ENCODE data around the gene PTCD2. TPM values are rescaled to one million over a fixed set of nuclear protein-coding genes. Genes with fewer than 3 reads are reported as not detected.

The PTCD2 gene
- total RNA-seq, 4 donors from 2014 or later = 6.7 to 13.2 (median 9.5) TPM

DNA sequence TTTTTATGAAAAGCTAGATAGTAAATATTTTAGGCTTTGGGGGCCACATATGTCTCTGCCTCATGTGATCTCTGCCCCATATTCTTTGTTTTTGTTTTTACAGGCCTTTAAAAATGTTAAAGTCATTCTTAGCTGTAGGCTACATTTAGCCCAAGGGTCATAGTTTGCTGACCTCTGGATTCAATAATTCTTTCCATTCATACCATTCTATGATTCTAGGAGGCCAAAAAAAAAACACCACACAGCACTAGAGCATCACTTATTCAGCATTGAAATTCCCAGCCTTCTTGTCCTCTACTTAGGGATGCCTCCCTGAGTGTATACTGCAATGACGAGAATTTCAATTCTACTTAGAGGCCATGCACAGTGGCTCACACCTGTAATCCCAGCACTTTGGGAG lies 17.0 kb downstream of the PTCD2 start:
- DNase-seq (no peak), ATAC-seq (no peak)
- Histone ChIP-seq H3K36me3 (peaks cover 0 to 4% of the 10 kb centered on the region in 2 donors), H3K27me3 (no peaks in the 10 kb centered on the region), H3K27ac (no peak overlapping the region), H3K9me3 (no peaks in the 10 kb centered on the region), H3K4me3 (no peak overlapping the region), H3K4me1 (peaks cover 0 to 7% of the 10 kb centered on the region in 2 donors)
- intact Hi-C loops (cut with DNase I; ENCODE audit: low total_unique reads) = no loop called here
- in situ Hi-C loops (cut with MboI; ENCODE audit: low sequenced_read_pairs in 4 of 4) = no loop called here
- TF ChIP-seq, protein P1, sequence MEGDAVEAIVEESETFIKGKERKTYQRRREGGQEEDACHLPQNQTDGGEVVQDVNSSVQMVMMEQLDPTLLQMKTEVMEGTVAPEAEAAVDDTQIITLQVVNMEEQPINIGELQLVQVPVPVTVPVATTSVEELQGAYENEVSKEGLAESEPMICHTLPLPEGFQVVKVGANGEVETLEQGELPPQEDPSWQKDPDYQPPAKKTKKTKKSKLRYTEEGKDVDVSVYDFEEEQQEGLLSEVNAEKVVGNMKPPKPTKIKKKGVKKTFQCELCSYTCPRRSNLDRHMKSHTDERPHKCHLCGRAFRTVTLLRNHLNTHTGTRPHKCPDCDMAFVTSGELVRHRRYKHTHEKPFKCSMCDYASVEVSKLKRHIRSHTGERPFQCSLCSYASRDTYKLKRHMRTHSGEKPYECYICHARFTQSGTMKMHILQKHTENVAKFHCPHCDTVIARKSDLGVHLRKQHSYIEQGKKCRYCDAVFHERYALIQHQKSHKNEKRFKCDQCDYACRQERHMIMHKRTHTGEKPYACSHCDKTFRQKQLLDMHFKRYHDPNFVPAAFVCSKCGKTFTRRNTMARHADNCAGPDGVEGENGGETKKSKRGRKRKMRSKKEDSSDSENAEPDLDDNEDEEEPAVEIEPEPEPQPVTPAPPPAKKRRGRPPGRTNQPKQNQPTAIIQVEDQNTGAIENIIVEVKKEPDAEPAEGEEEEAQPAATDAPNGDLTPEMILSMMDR (IDR thresholded peaks at IDR 0.05 in 4 of 5, conservative IDR thresholded peaks at IDR 0.05 in 1 of 5) = no peak
- TF ChIP-seq POLR2A (IDR thresholded peaks at IDR 0.05) = no peak

DNA sequence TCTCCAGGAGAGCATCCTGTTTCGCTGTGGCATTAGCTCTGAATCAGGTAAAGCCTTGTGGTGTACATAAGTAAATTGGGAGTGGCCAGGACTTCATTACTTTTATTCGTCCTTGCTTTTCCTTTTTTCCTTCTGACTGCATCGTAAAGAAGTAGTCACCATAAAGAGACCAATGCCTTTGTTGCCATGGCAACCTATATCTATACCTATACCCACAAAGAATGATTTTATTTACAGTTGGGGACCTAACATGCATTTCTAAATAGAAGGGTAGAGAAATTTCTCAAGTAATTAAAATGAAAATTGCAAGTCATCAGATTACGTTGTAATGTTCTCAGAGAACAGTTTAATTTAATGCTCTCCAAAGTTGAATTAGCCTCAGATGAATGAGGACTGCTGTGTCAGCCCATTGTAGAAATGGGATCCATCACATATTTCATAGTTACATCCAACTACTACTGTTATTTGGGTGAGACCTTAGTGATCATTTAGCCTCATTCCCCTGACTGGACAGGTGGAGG lies 18.6 kb downstream of the PTCD2 start:
- Histone ChIP-seq H3K27me3 (no peaks in the 10 kb centered on the region), H3K4me3 (no peak overlapping the region), H3K9me3 (no peaks in the 10 kb centered on the region), H3K4me1 (peaks cover 0 to 7% of the 10 kb centered on the region in 2 donors), H3K36me3 (peaks cover 4 to 10% of the 10 kb centered on the region in 2 donors), H3K27ac (no peak overlapping the region)
- ATAC-seq (no peak), DNase-seq (no peak)
- TF ChIP-seq, protein P1 (IDR thresholded peaks at IDR 0.05 in 4 of 5, conservative IDR thresholded peaks at IDR 0.05 in 1 of 5) = no peak
- TF ChIP-seq POLR2A (IDR thresholded peaks at IDR 0.05) = no peak
- intact Hi-C loops (cut with DNase I; ENCODE audit: low total_unique reads) (no loop called here), in situ Hi-C loops (cut with MboI; ENCODE audit: low sequenced_read_pairs in 4 of 4) (no loop called here)

DNA sequence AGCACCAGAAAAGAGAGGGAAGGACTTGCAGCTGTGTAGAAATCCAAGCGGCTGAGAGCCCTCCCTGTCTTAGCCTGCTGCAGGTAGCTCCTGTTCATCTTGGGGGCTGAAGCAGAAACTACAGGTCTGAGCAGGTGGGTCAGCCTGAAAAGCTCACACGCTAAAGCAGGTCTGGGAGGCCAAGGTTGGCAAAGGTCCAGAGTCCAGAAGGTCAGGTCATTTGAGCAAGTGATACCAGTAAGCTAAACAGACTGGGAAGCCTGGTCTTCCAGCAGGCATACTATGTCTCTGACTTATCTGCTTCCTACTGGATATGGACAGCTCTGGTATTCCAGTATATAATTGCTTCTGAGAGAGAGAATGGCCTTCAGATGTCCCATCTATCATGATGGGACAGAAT lies 26.2 kb downstream of the PTCD2 start:
- Histone ChIP-seq H3K9me3 (no peaks in the 10 kb centered on the region), H3K4me1 (no peaks in the 10 kb centered on the region), H3K4me3 (no peak overlapping the region), H3K36me3 (peaks cover 0 to 22% of the 10 kb centered on the region in 2 donors), H3K27ac (no peak overlapping the region), H3K27me3 (no peaks in the 10 kb centered on the region)
- ATAC-seq (no peak), DNase-seq (no peak)
- in situ Hi-C loops (cut with MboI; ENCODE audit: low sequenced_read_pairs in 4 of 4) = no loop called here
- intact Hi-C loops (cut with DNase I; ENCODE audit: low total_unique reads) = no loop called here
- no peak for TF ChIP-seq POLR2A (IDR thresholded peaks at IDR 0.05)
- TF ChIP-seq, protein P1 (IDR thresholded peaks at IDR 0.05 in 4 of 5, conservative IDR thresholded peaks at IDR 0.05 in 1 of 5) = no peak

DNA sequence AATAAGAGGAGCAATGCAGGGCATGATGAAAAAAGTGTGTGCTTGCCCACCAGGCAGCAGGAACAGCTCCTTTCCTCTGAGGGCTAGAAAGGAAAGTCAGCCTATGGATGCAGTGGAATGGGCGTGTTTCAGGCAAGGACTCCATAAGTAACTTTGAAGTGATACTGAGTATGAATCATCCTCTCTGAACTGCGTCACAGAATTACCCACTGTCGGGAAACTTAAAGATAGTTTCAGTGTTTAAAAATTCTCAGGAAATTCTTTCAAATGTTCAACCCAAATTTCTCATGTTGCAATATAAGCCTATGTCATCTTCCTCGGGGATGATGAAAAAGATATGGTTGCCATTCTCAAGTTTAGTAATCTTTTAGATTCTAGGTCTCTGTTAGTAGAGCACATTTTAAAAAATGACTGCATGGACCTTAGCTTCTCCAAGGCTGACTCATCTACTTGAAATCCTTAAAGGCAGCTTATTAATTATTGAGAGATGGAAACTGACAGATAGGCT lies 27.7 kb downstream of the PTCD2 start:
- Histone ChIP-seq H3K27ac (no peak overlapping the region), H3K27me3 (no peaks in the 10 kb centered on the region), H3K4me3 (no peak overlapping the region), H3K9me3 (no peaks in the 10 kb centered on the region), H3K36me3 (peaks cover 0 to 21% of the 10 kb centered on the region in 2 donors), H3K4me1 (no peaks in the 10 kb centered on the region)
- in situ Hi-C loops (cut with MboI; ENCODE audit: low sequenced_read_pairs in 4 of 4) (no loop called here), intact Hi-C loops (cut with DNase I; ENCODE audit: low total_unique reads) (no loop called here)
- TF ChIP-seq POLR2A (IDR thresholded peaks at IDR 0.05) = no peak
- TF ChIP-seq, protein P1 (IDR thresholded peaks at IDR 0.05 in 4 of 5, conservative IDR thresholded peaks at IDR 0.05 in 1 of 5) = no peak
- ATAC-seq = no peak
- DNase-seq = no peak

DNA sequence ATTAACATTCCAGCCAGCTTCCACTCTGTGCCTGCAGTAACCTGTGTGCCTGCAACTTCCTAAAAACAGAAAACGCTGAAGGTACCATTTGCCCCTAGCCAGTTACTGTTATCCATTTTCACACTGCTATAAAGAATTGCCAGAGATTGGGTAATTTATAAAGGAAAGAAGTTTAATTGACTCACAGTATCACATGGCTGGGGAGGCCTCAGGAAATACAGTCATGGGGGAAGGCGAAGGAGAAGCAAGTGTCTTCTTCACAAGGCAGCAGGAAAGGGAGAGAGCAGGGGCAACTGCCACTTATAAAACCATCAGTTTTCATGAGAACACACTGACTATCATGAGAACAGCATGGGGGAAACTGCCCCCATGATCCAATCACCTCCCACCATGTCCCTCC lies 31.2 kb downstream of the PTCD2 start:
- intact Hi-C loops (cut with DNase I; ENCODE audit: low total_unique reads) = no loop called here

More for the DNA sequence above, 31.2 kb downstream of the PTCD2 start:
- in situ Hi-C loops (cut with MboI; ENCODE audit: low sequenced_read_pairs in 4 of 4) = loop anchor here in 3 of 4 donors (25.0 kb wide), 2 partner anchors 461 to 486 kb away; partner anchors contain the start of gene TNPO1 (in 2 of the 3)
- Histone ChIP-seq H3K27me3 (no peaks in the 10 kb centered on the region), H3K4me1 (no peaks in the 10 kb centered on the region), H3K36me3 (no peaks in the 10 kb centered on the region), H3K27ac (no peak overlapping the region), H3K9me3 (no peaks in the 10 kb centered on the region), H3K4me3 (no peak overlapping the region)
- TF ChIP-seq, protein P1 (IDR thresholded peaks at IDR 0.05 in 4 of 5, conservative IDR thresholded peaks at IDR 0.05 in 1 of 5) = no peak
- TF ChIP-seq POLR2A (IDR thresholded peaks at IDR 0.05) = no peak
- ATAC-seq (no peak), DNase-seq (no peak)
